Caco-2 (cell line): ENCODE results near the gene DSG3. TPM values are rescaled to one million over a fixed set of nuclear protein-coding genes. Genes with fewer than 3 reads are reported as not detected.

Experiments used
- BruUV-seq: library from RNA; stranded (reverse); fragments of 400-500 nt; replicated peaks from 2 replicates; lab custom pipeline; 2021; lab: Mats Ljungman, UMichigan
- CTCF ChIA-PET: fragments of 300-600 bp; sonication (Branson Sonifier 250); formaldehyde crosslinking; loops from one replicate; lab custom pipeline; 2022; ENCODE audit warnings: antibody characterized with exemption; lab: Charles Lee
- POLR2A ChIA-PET: fragments of 300-600 bp; sonication (Branson Sonifier 250); formaldehyde crosslinking; loops from one replicate; lab custom pipeline; 2022; ENCODE audit warnings: antibody characterized with exemption; lab: Charles Lee
- DNase-seq, 2 experiments: peaks; one replicate each; pipeline versions ENCODE4 v3.0.0 to v3.0.0-alpha.2; 2020 to 2022
- H3K27me3 ChIP-seq: replicated peaks from 2 replicates; pipeline ENCODE4 v1.6.0; 2011; ENCODE audit warnings: low read length; ENCODE audit not compliant: control insufficient read depth, insufficient read depth
- H3K36me3 ChIP-seq: 2 replicates; pipeline ENCODE4 v1.5.1; 2011; ENCODE audit warnings: low read length; ENCODE audit not compliant: control insufficient read depth, insufficient read depth
- H3K4me1 ChIP-seq: fragments of 250-450 bp; sonication (Bioruptor Pico); 2 replicates; pipeline ENCODE4 v1.5.1; 2020; ENCODE audit warnings: mild to moderate bottlenecking
- H3K4me3 ChIP-seq: 2 replicates; pipeline ENCODE4 v1.5.1; 2011; ENCODE audit warnings: low read depth, mild to moderate bottlenecking, control low read depth, low read length
- H3K9me3 ChIP-seq: fragments of 250-450 bp; sonication (Bioruptor Pico); 2 replicates; pipeline ENCODE4 v1.5.1; 2020; ENCODE audit warnings: mild to moderate bottlenecking, moderate library complexity
- H3K27ac Mint-ChIP-seq: one replicate; pipeline ENCODE4 v1.8.0; 2022; ENCODE audit warnings: mixed read lengths; ENCODE audit not compliant: unreplicated experiment
- H3K27me3 Mint-ChIP-seq: one replicate; pipeline ENCODE4 v1.8.0; 2022; ENCODE audit warnings: mixed read lengths; ENCODE audit not compliant: insufficient read depth, unreplicated experiment
- H3K36me3 Mint-ChIP-seq: one replicate; pipeline ENCODE4 v1.8.0; 2022; ENCODE audit warnings: mild to moderate bottlenecking, mixed read lengths; ENCODE audit not compliant: insufficient read depth, unreplicated experiment
- H3K4me1 Mint-ChIP-seq: one replicate; pipeline ENCODE4 v1.8.0; 2022; ENCODE audit warnings: low read depth, mixed read lengths; ENCODE audit not compliant: unreplicated experiment
- H3K4me3 Mint-ChIP-seq: one replicate; pipeline ENCODE4 v1.8.0; 2022; ENCODE audit warnings: mild to moderate bottlenecking, moderate library complexity, mixed read lengths; ENCODE audit not compliant: unreplicated experiment
- H3K9me3 Mint-ChIP-seq: one replicate; pipeline ENCODE4 v1.8.0; 2022; ENCODE audit warnings: mixed read lengths; ENCODE audit not compliant: unreplicated experiment
- CTCF ChIP-seq, 2 experiments: fragments of 200-600 bp in 1 of 2; IDR thresholded peaks; 1 replicate in 1 of 2; 2 replicates in 1 of 2; pipeline versions ENCODE4 v1.5.1 to v1.8.0; 2011 to 2022; ENCODE audit warnings: antibody characterized with exemption in 1 of 2, control low read depth in 1 of 2, inconsistent platforms in 1 of 2, low read depth in 1 of 2, low read length in 1 of 2, mild to moderate bottlenecking in 1 of 2, moderate library complexity in 1 of 2; ENCODE audit not compliant: insufficient read depth in 1 of 2, severe bottlenecking in 1 of 2, unreplicated experiment in 1 of 2
- intact Hi-C: fragments of 100-400 bp; cut with micrococcal nuclease; formaldehyde crosslinking; loops from one replicate; pipeline ENCODE4 v1.10.0; 2022; ENCODE audit not compliant: unreplicated experiment
- total RNA-seq: library from RNA; stranded (reverse); gene quantifications from 2 replicates; pipeline ENCODE4 v1.2.3, GENCODE V29; 2022

The DSG3 gene
- total RNA-seq, 1 experiment from 2014 or later = 0.14 TPM

GRCh38 chr18:31438402-31438801 lies 9.1 kb upstream of the DSG3 start:
- Mint-ChIP-seq H3K9me3 (no peaks in the 10 kb centered on the region), H3K36me3 (no peaks in the 10 kb centered on the region), H3K4me3 (no peak overlapping the region), H3K27me3 (no peaks in the 10 kb centered on the region), H3K27ac (no peak overlapping the region), H3K4me1 (no peaks in the 10 kb centered on the region)
- no peaks in the 10 kb centered on the region for H3K36me3 ChIP-seq
- no peaks in the 10 kb centered on the region for H3K27me3 ChIP-seq
- no peaks in the 10 kb centered on the region for H3K9me3 ChIP-seq
- TF ChIP-seq CTCF (IDR thresholded peaks at IDR 0.05; ENCODE audit: insufficient read depth in 1 of 2, low read depth in 1 of 2, low read length in 1 of 2, severe bottlenecking in 1 of 2, unreplicated experiment in 1 of 2) = no peak
- BruUV-seq = no TSS peak
- H3K4me3 ChIP-seq = no peak overlapping the region
- POLR2A ChIA-PET = no interaction called here
- no peaks in the 10 kb centered on the region for H3K4me1 ChIP-seq
- no peak for DNase-seq
- intact Hi-C loops = no loop called here
- CTCF ChIA-PET = no interaction called here

DNA sequence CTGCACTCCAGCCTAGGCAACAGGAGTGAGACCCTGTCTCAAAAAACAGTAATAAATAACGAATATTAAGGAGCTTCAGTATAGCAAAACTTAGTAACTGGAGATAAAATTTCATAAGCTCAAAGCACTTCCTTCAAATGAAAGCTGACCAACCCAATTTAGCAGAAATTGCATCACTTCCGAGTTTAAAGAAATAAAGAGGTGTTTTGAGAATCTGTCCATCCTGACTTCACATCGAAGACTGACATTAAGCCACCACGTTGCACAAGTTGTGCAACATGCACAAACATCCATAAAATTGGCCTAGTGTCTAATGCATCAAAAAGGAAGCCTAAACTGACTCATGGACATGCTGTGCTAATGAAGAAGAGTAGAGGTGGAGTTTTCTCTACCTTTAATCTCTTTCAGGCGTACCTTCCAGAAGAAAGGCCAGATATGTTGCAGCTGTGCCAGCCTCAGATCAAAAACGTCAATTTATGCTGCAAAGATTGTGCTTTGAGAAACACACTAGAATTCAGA lies 7.7 kb upstream of the DSG3 start:
- intact Hi-C loops = no loop called here
- H3K4me3 ChIP-seq = no peak overlapping the region
- H3K4me1 ChIP-seq = no peaks in the 10 kb centered on the region
- no peaks in the 10 kb centered on the region for H3K4me1 Mint-ChIP-seq
- no peaks in the 10 kb centered on the region for H3K27me3 ChIP-seq
- no peak overlapping the region for H3K27ac Mint-ChIP-seq
- H3K9me3 ChIP-seq = no peaks in the 10 kb centered on the region
- DNase-seq = no peak
- POLR2A ChIA-PET = no interaction called here
- CTCF ChIA-PET = no interaction called here
- no peaks in the 10 kb centered on the region for H3K36me3 ChIP-seq
- no peaks in the 10 kb centered on the region for H3K27me3 Mint-ChIP-seq
- H3K36me3 Mint-ChIP-seq = no peaks in the 10 kb centered on the region
- no peaks in the 10 kb centered on the region for H3K9me3 Mint-ChIP-seq
- TF ChIP-seq CTCF (IDR thresholded peaks at IDR 0.05; ENCODE audit: insufficient read depth in 1 of 2, low read depth in 1 of 2, low read length in 1 of 2, severe bottlenecking in 1 of 2, unreplicated experiment in 1 of 2) = no peak
- BruUV-seq = no TSS peak
- H3K4me3 Mint-ChIP-seq = no peak overlapping the region

- Histone ChIP-seq H3K27me3 (no peaks in the 10 kb centered on the region), H3K4me3 (no peak overlapping the region), H3K4me1 (no peaks in the 10 kb centered on the region), H3K36me3 (no peaks in the 10 kb centered on the region), H3K9me3 (no peaks in the 10 kb centered on the region)
- Mint-ChIP-seq H3K4me1 (no peaks in the 10 kb centered on the region), H3K4me3 (no peak overlapping the region), H3K27ac (no peak overlapping the region), H3K36me3 (no peaks in the 10 kb centered on the region), H3K9me3 (no peaks in the 10 kb centered on the region), H3K27me3 (no peaks in the 10 kb centered on the region)
- no peak for TF ChIP-seq CTCF (IDR thresholded peaks at IDR 0.05; ENCODE audit: insufficient read depth in 1 of 2, low read depth in 1 of 2, low read length in 1 of 2, severe bottlenecking in 1 of 2, unreplicated experiment in 1 of 2)
- BruUV-seq = no TSS peak
- ChIA-PET POLR2A (no interaction called here), CTCF (no interaction called here)
- intact Hi-C loops = no loop called here
- DNase-seq = no peak
Observed at GRCh38 chr18:31440787-31441186, 6.8 kb upstream of the DSG3 start.
